Activated naive CD4-positive, alpha-beta T cell treated with anti-CD3 and anti-CD28 coated beads, Interleukin-2, amount 50 U/mL, for 72 hours (primary cell): Measurements from ENCODE around the gene CALR3. TPM values are rescaled to one million over a fixed set of nuclear protein-coding genes. Genes with fewer than 3 reads are reported as not detected.

Experiments
- ATAC-seq, 2 donors: fragments of 150-1000 bp; cut with Tn5 transposase; 2 replicates each; pipeline ENCODE4 v1.10.0; 2021; ENCODE audit warnings: mild to moderate bottlenecking in 2 of 2, moderate library complexity in 2 of 2
- DNase-seq, 2 donors: peaks; one replicate each; pipeline ENCODE4 v3.0.0; 2021 to 2022; ENCODE audit warnings: low spot score in 2 of 2
- H3K27ac Mint-ChIP-seq, 2 donors: one replicate each; pipeline ENCODE4 v1.8.0; 2022; ENCODE audit warnings: mild to moderate bottlenecking in 2 of 2, mixed read lengths in 2 of 2
- H3K36me3 Mint-ChIP-seq, 2 donors: one replicate each; pipeline ENCODE4 v1.8.0; 2022; ENCODE audit warnings: mixed read lengths in 2 of 2
- H3K9me3 Mint-ChIP-seq, 2 donors: one replicate each; pipeline ENCODE4 v1.8.0; 2022; ENCODE audit warnings: mixed read lengths in 2 of 2
- total RNA-seq, 2 donors: library from RNA; stranded (reverse); gene quantifications; one replicate each; pipeline ENCODE4 v1.2.3, GENCODE V29; 2022

Gene CALR3
- total RNA-seq, 2 donors from 2014 or later: not detected

DNA sequence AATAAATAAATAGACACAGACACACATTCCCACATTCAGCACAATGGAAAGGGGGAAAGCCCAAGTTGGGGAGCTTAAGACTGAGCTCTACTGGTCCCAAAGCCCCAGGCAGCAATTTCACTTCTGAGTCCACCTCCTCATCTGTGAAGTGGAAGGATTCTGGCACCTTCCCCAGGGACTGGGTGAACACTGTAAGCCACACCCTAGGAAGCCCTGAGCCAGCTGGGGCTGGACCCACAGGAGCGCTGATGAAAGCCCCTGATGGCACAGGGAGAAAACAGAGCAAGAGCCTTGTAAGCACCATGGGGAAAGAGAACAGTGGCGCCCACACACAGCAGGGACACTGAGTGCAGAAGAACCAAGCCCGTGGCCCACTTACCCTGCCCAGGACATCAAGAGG lies 62.0 kb downstream of the CALR3 start:
- H3K9me3 Mint-ChIP-seq: no peaks in the 10 kb centered on the region
- H3K27ac Mint-ChIP-seq: no peak overlapping the region
- DNase-seq: no peak
- peaks cover 0 to 9% of the 10 kb centered on the region in 2 donors for H3K36me3 Mint-ChIP-seq
- no peak for ATAC-seq

DNA sequence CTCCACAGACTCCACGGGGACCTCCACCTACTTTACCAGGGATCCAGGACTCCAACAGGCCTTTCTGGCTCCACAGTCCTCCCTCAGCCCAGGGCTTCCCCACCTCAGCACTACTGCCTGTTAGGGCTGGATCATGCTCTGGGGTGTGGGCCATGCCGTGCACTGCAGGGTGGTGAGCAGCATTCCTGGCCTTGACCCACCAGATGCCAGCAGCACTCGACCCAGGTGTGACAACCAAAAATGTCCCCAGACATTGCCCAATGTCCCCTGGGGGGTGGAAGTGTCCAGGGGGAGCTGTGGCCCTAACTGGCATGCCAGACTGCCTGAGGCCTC lies 66.2 kb downstream of the CALR3 start:
- peak overlapping the region; percentile 77 to 87 for H3K27ac Mint-ChIP-seq
- H3K9me3 Mint-ChIP-seq: no peaks in the 10 kb centered on the region
- ATAC-seq: no peak
- no peak for DNase-seq
- peaks cover 0 to 4% of the 10 kb centered on the region in 2 donors for H3K36me3 Mint-ChIP-seq

DNA sequence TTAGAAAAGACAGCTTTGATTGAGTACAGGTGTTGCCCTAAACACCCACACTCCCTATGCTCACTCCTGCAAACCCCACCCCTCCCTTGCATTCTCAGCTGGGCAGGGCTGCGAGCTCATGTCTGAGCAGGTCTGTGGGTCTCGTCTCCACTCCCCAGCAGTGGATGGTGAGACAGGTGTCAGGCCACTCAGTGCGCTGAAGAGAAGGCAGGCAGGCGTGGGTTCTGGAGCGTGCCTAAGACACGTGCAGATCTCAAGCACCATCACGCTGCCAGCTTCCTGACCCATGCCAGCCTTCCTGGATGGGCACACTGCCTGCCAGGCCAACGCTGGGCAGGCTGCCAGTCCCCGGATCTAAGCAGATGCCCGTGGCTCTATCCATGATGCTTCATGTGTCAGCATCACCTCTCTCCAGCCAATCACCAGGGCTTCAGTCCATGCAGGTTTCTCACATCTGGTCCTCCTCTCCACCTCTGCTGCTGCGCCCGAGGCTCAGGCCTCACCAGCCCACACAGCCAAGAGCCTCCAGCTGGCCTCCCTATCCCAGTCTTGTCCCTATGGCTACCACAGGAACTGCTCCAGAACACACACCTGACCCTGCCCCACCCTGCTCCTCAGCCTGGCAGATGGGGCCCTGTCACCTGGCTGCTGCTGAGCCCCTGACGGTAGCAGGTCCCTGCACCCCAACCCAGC lies 66.8 kb downstream of the CALR3 start:
- no peaks in the 10 kb centered on the region for H3K9me3 Mint-ChIP-seq
- ATAC-seq (peak; percentile 13 to 36), DNase-seq (no peak)
- peak overlapping the region; percentile 77 to 87 for H3K27ac Mint-ChIP-seq
- H3K36me3 Mint-ChIP-seq: no peaks in the 10 kb centered on the region

Other genes with a start within 250 kb of the CALR3 start
- under 1 TPM; 0.56 to 0.57 TPM for gene KLF2, start 171.3 kb downstream of the CALR3 start, total RNA-seq
- 10 to 100 TPM; 35.0 to 43.8 TPM for gene EPS15L1, start 24.2 kb downstream of the CALR3 start, total RNA-seq
- gene C19orf44, start 227 bp upstream of the CALR3 start, total RNA-seq: 1 to 10 TPM; 3.1 to 4.3 TPM
- 100 to 1,000 TPM in 1 of 2 donors, 10 to 100 TPM in 1; 54.9 to 117 TPM for gene CHERP, start 46.3 kb upstream of the CALR3 start, total RNA-seq
- gene SLC35E1, start 76.2 kb upstream of the CALR3 start, total RNA-seq: 10 to 100 TPM; 39.5 to 58.2 TPM
- 10 to 100 TPM; 24.1 TPM for gene MED26, start 132.0 kb upstream of the CALR3 start, total RNA-seq
- 10 to 100 TPM; 44.0 to 45.8 TPM for gene SMIM7, start 164.0 kb upstream of the CALR3 start, total RNA-seq
- 1 to 10 TPM; 1.6 to 2.5 TPM for gene TMEM38A, start 165.0 kb upstream of the CALR3 start, total RNA-seq
- gene NWD1, start 223.7 kb upstream of the CALR3 start, total RNA-seq: not detected